Suppressor macrophage treated with lipopolysaccharide for 1 hour (primary cell): ENCODE measurements around the gene FBXO8.
"Not testable (repeated sequence)": the region's sequence is repeated elsewhere in the genome, so short reads cannot be mapped to it uniquely, and the experiment has no call there.

ENCODE experiments used
- DNase-seq, 3 donors: peaks; one replicate each; pipeline ENCODE4 v3.0.0-alpha.2; 2020 to 2022

Gene FBXO8

DNA sequence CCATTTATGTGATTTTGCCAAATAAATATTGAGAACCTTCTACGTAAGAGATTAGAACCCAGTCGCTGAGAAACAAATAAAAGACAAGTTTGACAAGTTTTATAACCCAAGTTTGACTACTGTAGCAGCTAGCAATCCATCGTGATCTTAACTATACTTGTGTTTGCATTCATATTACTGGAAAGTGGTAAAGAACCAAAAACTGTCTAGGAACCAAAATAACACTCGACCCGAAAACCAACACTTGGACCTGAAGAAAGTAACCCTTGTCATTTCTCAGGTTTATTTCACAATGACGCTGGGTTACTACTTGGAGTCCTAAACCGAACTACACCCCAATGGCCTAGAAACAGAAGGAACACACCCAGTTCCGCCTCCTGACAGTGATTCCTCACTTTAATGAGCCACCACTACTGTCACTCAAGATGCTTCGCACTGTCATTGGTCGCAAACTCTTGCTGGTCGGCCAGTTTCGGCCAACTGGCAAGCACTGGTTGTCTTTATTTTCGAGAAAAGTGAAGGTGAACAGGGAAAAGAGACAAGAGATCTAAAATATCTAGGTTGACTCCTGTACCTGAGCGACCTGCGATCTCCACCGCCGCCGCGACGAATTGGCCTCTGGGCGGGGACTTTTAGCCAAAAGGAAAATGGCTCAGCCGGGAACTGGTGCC, 496 bp downstream of the FBXO8 start:
- DNase-seq = peak; percentile 91 to 96 (median 95)

DNA sequence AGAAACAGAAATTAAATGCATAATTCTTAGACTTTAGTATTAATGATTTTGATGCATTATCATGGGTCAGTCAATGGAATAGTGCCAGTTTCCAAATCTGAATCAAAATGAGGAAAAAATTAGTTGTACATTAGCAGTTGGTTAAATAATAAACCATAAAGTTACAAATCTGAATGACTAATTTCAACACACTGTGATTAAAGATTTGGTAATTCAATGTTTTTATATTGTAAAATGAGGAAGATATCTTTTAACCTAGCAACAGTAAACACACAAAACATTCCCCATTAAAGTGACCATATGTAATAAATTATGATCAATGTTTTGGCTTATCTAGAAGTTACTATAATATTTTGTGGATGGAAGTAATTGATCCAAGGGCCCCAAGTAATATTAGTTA, 1.6 kb downstream of the FBXO8 start:
- peak in 2 of 3 donors; percentile 20 to 53 for DNase-seq

DNA sequence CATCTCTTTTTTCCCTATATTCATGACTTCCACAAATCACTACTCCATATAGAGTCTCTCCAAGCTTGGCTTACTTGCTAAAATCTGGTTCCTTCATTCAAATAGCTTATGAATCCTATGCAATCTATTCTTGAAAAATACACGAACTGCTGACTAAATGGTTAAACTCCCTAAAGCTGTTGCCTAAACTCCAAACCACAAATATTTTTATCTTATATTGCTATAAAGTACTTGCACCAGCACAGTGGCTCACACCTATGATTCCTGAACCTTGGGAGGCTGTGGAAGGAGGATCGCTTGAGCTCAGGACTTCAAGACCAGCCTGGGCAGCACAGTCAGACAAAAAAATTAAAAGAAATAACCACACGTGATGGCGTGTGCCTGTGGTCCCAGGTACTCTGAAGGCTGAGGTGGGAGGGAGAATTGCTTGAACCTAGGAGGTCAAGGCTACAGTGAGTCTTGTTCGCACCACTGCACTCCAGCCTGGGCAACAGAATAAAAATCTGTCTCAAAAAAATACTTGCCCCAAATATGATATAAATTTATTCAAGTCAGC, 2.2 kb downstream of the FBXO8 start:
- no peak for DNase-seq

DNA sequence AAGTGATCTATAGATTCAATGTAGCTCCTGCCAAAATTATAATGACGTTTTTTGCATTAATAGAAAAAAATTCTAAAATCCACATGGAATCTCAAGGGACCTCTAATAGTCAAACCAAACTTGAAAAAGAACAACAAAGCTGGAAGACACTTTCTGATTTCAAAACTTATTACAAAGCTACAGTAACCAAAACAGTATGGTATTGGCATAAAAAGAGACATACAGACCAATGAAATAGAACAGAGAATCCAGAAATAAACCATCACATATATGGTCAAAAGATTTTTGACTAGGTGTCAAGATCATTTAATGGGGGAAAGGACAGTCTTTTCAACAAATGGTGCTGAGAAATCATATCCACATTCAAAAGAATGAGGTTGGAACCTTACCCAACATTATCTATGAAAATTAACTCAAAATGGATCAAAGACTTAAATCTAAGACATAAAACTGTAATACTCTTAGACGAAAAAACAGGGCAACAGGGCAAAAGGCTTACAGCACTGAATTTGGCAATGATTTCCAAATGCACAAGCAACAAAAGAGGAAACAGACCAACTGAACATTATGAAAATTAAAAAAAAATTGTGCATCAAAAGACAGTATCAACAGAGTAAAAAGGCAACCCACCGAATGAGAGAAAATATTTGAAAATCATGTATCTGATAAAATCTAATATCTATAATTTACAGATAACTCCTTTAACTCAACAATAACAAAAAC, 3.9 kb downstream of the FBXO8 start:
- peak in 1 of 3 donors; percentile 27 for DNase-seq

DNA sequence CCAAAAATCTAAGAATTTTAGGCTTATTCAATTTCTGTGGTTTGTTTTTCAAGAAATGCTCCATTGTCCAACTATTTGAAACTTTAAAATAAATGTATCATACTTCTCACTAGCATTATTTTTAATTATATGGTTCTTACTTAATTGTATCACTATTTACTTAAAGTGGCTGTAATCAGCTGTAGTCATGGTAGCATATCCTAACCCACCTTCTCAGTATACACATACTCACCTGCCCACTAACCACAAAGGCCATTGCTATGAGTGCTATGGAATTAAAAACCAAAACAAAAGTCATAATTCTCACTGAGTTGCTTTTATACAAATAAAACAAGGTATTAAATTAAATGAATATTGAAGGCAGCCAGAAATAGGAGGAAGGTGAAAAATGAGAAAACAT, 5.0 kb downstream of the FBXO8 start:
- DNase-seq = no peak

DNA sequence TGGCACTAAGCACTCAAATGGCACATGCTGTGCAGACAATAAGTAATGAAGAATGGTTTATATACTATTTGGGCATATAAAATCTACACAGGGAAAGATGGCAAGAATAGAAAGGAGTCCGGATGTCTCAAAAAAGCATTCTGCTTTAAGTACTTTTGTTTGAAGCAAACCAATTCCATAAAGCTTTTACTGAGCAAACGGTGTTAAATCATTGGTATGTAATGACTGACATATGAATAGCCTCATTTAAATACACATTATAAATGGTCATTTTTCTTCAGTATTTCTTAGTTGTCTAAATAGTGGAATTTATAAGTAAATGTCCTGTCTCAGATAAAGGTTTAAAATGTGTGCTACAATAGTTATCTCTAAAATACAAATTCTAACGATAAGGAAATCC, 6.0 kb downstream of the FBXO8 start:
- DNase-seq = no peak

DNA sequence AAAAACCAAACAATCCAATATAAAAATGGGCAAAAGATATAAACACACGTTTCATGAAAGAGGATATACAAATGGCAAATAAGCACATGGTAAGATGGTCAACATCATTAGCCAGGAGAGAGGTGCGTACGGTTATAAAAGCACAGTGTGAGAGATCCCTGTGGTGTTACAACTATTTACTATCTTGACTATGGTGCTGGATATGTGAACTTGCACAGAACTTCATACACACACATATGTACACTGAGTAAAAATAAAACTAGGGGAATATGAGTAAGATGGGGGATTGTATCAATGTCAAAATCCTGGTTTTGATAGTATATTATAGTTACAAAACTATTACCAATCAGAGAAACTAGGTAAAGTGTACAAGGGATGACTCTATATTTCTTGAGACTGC, 8.4 kb downstream of the FBXO8 start:
- no peak for DNase-seq

DNA sequence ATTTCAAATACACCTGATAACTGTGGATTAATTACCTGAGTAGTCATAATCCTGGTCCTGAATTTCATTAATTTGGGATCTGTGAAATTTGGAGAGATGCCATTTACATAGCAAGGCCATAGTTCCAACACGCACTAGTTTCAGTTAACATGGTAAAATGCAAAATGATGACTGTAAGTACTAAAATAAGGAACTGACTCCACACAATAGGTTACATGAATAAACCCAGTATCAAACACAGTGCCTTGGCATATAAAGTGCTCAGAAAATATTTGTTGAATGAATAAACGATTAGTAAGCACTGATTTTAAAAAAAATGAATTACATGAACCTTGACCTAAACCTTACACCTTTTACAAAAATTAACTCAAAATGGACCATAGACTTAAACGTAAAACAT, 9.0 kb downstream of the FBXO8 start:
- DNase-seq = no peak

DNA sequence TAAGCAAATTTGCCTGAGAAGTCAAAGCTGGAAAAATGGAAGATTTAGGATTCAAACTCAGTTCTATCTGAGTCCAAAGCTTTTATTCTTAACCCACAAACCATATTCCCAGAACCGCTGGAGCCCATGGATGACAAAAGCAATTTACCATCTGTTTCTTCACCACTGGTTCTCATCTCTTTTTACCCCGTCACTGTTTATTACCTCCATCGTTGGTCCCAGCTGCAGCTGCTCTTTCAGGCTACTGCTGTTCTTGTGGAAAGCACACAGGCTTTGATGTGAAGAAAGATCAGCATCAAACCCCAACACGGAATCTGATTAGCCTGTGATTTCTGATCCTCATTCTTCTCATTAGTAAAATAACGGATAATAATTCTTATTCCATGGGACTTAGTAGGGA, 9.5 kb downstream of the FBXO8 start:
- DNase-seq = no peak

DNA sequence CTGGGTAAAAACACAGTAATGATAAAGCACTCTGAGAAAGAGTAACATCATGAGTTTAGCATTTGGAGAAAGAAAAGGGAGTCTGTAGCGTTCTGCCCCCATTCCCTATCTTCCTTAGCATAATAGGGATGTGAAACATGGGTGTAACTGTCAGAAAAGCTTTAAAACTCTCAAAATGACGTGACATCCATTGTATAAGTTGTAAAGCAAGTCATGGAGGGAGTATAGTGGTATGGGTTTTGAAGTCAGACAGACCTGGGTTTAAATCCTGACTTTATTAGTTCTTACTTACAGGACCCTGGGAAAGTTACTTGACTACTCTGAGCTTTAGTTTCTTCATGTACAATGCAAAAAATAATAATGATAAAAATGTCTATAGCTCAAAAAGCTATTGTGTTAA, 17.1 kb downstream of the FBXO8 start:
- no peak for DNase-seq

DNA sequence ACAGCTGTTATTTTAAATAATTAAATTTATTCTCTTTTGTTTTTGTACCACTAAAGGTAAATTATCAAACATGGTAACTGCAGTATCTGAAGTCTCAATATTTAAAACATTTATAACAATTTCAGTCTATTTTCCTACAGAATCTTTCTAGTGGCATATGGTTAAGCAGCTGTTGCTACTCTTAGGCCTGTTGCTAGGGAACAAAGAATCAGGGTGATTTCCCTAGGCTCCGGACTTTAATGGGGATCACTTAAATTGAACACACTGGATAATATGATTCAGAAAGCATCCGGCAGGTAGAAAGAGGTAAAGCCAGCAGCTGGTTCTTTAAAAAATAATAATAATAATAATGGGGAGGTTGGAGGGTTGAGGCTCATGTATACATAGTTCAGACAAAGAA, 17.6 kb downstream of the FBXO8 start:
- no peak for DNase-seq

DNA sequence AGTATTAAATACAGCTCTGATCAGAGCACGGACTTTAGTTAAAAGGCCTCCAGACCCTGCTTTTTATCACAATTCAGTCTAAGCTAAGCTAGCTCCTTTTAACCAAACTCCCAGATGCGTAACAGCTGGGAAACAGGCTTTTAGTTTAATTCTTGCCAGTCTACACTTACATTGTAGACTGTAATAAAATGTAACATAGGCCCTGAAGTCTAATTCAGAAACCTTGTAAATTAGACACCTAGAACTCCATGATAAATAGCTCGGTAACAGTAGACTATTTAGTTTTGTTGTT, 20.1 kb downstream of the FBXO8 start:
- no peak for DNase-seq

DNA sequence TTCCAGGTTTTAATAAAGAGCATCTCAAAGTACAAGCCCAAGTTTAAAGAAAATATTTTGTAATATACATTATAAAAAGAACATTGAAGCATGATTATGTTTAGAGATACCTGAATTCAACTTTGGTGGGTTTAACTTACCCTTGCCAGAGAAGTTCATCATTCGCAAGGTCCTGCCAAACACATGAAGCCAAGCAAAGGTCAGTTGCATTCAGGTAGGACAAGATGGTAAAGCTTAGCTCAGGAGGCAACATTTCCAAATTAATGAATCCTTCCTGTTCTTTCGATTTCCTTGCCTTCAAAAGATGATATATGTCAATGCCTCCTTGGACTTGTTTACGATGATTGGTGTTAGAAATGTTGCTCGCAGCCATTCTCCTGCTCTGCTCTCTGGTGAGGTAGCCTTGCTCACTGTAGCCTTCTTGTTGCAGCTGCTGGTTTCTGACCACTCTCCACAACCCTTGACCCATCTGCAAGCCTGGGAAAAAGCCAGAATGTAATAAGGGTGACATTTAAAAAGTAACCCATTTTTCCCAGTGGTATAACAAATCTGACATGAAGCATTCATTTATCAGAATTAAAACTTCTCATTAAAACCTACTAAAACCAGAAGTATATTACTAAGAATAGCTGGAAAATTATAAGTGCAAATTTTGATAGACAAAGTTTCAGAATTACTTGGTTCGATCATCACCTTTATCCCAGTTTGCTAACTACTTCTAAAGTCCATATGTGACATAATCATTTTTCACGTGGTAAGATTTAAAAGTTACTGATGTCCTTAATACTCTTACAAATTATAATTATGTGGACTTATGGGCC, 20.6 kb downstream of the FBXO8 start:
- DNase-seq = no peak

DNA sequence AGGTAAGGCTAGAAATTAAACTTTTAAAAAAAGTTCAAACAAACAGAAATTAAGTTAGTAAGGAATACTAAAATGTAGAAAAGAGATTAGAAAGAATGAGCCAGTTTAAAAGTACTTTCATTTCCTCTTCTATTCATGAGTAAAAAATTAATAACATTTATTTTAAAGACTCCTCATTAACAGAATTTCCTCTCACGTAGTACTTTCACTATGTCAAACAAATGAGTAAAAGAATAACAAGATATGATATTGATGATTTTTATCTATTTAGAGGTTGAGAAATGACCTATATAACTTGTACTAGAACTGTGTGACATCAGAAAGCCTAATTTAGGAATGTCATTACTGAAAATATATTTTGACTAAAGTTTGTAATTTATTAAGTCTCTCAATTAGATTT, 22.0 kb downstream of the FBXO8 start:
- DNase-seq = not testable (repeated sequence)

DNA sequence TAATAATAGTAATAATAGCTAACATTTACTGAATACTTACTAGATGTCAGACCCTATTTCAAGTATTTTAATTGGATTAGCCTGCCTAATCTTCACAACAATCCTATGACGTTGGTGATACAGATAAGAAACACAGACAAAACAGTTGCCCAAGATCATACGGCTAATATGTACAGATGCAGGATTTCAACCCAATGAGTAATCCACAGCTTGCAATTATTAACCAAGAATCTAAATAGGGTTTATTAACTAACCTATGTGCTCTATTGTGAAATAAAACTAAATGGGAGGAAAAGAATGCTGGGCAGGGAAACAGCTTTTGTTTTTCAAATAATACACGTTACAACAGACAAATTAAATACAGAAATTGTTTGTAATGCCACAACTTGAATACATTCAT, 23.4 kb downstream of the FBXO8 start:
- no peak for DNase-seq

DNA sequence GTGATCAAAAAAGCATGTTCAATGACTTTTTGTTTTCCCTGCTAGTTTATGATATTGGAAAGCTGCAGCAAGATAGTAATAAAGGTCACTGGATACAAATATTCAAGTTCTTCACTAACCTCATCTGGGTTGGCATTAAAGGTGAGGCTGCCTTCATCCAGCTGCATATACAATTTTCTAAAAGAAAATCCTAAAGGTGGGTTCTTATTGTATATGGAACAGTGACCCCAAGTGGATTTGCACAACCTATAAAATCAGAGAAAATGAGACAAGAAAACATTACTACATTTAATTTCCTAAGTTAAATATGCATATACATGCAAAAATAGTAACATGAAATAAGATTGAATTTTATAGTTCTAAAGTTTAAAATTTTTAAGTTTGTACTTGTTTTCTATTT, 23.9 kb downstream of the FBXO8 start:
- no peak for DNase-seq

DNA sequence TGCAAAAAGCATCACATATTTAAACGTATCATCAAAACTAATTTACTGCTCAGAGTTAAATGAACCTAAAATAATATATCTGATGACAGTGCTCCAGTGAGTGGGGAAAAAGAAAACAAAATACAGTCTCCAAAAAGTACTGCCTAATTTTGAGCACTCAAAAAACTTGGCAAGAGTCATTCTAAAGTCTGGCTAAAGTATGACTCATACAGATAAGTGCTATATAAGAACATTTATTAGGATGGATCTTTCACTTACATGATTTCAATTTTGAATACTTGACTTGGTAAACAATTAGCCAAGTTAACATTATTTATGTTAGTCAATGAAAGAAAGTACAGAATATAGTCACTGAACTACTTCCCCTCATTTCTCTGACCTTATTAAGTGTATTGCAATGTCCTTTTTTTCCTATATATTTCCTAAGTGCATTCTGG, 27.2 kb downstream of the FBXO8 start:
- peak in 1 of 3 donors; percentile 5 for DNase-seq

DNA sequence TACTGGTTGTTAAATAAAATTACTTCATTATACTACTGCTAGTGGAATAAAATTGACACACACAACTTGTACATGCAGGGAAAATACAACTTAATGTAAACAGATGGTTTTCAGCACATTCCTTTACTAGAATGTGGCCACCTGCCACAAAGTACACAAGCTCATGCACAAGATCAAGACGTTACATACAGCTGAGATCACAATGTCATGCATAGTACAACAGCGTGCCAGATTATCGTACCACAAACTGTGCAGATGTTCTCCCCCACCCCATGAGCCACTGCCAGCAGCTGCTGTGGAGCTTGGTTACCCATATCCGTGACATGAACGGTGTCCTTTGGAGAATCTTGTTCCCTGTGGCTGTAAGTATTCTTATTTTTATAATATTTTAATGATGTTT, 27.7 kb downstream of the FBXO8 start:
- no peak for DNase-seq

DNA sequence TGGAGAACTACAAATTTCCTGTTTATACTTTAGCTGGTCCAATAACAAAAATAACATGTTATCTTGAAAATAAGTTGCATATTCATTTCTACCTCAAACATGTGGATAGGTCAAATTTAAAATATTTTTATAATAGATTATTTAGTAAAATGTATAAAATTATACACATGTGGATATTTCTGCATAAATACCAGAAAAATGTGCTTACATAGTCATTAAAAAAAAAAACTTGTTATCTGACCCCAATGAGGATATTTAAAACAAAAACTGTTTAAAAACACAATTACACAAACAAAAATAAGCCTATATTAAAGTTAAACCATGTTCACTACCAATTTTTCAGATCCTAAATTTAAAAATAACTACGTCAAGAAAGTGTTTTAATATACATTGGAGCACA, 28.1 kb downstream of the FBXO8 start:
- DNase-seq = no peak

DNA sequence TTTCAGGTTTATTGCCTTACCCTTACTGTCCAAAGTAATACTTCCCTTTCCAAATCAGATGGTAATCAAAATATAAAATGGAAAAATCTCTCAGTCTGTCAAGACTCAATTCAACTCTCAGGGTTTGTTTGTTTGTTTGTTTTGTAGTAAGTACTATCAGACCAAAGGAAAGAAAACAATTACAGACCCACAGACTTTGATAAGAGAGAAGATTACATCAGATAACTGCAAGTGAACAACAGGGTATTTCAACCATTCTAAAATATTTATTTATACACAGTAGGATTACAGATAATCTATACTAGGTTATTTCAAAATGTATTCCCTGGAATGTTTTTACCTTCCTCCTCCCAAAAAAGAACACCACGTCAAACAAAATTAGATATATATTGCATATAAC, 28.9 kb downstream of the FBXO8 start:
- no peak for DNase-seq

DNA sequence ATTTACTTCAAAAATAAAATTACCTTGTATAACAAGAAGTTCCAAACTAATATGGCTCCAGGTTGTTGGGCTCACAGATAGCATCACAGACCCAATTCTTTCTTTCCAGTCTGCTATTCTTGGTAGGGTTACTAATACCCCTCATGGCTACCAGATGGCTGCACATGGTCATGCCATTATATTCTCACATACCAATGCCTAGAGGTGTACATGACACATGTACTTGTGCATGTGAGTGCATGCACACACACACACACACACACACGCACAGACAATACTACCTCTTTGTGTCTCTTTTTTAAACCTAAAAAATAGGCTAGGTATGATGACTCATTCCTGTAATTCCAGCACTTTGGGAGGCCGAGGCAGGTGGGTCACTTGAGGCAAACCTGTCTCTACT, 31.1 kb downstream of the FBXO8 start:
- no peak for DNase-seq

DNA sequence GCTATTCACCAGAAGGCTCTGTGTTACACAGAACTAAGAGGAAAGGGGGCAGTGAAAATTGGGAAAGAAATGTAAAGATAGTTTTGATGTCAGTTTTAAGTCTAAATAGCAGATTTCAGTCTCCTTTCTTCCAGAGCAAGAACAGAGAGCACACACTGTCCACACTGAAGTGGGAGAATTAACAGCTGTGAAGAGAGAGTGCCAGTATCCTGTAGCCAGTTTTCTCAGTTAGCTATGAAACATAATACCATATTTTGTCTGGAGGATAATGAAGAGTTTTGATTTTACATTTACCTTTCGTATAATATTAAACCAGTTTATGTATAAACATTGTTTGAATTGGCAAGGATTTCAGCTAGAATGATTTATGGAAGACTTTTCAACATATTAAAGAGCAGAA, 35.1 kb downstream of the FBXO8 start:
- DNase-seq = no peak

DNA sequence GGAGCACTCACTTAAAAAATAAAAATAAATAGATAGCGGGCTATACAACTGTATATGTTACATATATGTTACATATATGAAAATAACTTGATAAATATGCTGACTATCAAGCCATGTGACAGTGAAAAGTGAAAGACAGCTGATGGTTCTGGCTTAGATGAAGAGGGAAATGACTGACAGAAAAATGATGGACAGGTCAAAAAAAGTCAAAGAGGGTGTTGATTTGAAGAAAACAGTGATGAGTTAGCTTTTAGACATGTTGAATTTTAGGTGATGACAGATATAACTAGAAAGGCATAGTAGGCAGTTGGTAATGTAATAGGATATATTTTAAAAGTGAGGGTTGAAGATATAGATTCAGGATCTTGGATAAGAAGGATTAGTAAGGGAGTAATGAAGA, 37.8 kb downstream of the FBXO8 start:
- DNase-seq = no peak

DNA sequence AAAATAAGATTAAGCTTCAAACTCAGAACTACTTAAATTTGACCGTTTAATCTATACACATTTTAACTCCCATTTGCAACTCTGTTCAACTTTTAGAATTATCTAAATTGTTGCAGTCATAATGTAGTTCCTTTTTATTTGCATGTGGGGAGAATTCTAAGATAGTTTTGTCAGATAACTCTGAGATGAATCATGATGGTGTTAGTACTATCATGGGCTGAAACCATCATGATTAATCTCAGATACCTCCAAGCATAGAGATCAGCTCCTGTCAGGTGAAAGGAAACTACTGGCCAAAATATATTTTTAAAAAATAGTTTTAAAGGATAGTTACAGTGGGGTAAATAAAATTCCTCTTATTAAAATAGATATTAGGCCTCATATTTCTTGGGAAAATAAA, 39.0 kb downstream of the FBXO8 start:
- DNase-seq = no peak
